Smooth muscle cell of the coronary artery (primary cell): ENCODE results near the gene CTSH. TPM values are rescaled to one million over a fixed set of nuclear protein-coding genes. Genes with fewer than 3 reads are reported as not detected.

Source experiments
- total RNA-seq: library from RNA; depleted of rRNA; stranded (reverse); fragments of >200 nt; gene quantifications from 2 replicates; pipeline ENCODE4 v1.2.3, GENCODE V29; 2014; ENCODE audit warnings: low replicate concordance

Gene CTSH
- total RNA-seq: 3.1 and 11.1 TPM in 2 replicates

DNA sequence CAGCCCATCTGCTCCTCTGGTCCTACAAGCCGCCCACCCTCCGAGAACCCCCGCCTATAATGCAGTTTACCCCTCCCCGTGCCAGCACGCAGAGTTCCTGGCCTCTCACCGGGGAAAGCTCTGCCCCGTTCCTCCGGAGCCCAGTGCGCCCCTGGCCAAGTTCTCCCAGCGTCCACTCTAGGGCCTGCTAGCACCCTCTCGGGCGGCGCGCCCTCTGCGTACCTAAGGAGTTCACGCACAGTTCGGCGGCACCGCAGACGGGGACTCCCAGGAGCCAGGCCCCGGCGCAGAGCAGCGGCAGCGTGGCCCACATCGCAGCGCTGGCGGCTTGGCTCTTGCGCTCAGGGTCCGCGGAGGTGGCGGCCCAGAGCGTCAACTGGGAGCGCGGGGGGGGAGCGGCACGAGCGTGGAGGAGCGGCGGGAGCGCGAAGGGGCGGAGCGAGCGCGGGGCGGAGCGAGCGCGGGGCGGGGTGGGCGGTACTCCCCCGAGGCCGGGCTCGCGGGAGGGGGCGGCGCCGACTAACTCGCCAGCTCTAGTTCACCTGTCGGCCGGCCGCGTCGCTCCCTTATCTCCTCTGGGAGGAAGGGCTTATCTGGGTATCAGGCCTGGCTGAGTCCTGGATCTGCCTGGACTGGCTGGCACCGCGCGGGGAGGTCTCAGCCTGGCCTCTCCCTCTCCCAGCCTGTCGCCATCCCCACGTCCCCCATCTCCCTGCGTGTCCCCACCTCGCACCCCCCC lies at the start of gene CTSH:
CTSH (minus strand) TSS at position 378 of the 739 bp plus-strand sequence; CDS start at position 313, 65 bp downstream.

DNA sequence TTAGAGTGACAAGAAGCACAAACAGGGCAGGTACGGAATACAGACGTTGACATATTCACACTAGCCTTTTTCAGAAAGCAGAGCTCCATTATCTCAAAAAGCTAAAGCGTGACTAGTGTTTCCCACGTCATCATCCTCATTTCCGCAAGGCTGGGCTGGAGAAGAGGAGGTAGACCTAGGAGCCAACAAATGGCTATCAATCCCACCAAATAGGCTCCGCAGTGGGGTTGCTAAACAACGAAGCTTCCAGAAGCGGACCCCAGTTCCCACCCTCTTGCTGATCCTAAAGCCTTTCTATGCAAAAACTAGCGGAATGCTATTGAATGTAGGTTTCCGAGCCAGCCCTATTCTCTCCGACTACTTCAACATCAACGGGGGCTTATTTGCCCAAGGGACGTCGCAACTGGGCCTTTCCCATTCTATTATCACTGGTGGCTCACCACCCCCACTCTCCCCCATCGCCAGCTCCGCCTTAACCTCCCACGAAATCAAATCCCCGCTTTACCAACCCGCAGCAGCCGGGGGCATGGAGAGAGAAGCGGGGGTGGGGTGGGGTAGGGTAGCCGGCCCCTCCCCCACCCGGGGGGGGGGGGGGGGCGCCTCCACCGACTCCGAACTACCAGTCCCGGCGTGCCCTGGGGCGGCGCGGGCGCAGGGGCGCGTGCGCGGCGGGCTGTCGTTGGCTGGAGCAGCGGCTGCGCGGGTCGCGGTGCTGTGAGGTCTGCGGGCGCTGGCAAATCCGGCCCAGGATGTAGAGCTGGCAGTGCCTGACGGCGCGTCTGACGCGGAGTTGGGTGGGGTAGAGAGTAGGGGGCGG lies 72.5 kb downstream of the CTSH start, which contains the start of gene MORF4L1:
MORF4L1 (plus strand) TSS at position 736 of the 817 bp plus-strand sequence. CDS start 128 bp downstream, outside the sequence.

Other genes with a start within 250 kb of the CTSH start
- 2.9 and 8.9 TPM in 2 replicates for gene ADAMTS7, start 133.6 kb downstream of the CTSH start, total RNA-seq
- 194 and 348 TPM in 2 replicates for gene MORF4L1, start 72.2 kb downstream of the CTSH start, total RNA-seq
- not detected in 2 replicates for gene RASGRF1, start 145.7 kb upstream of the CTSH start, total RNA-seq